ENCODE results near the gene PAM16. TPM values are rescaled to one million over a fixed set of nuclear protein-coding genes. Genes with fewer than 3 reads are reported as not detected.

PAM16 gene
- total and polyA plus RNA-seq, 9 of the 15 experiments (the other 6 are each of a cell fraction or from before 2014, with no cell fraction given) = 38.7 to 273 (median 79.3) TPM

GRCh38 chr16:4347765-4348509 lies 3.2 kb downstream of the PAM16 start (continued):
- TF ChIP-seq ZNF609 (CRISPR knock-in tag; IDR thresholded peaks at IDR 0.05; ENCODE audit: borderline replicate concordance) (no peak), ESRRA (IDR thresholded peaks at IDR 0.05; ENCODE audit: borderline replicate concordance, low read depth) (peak; percentile 86), ZNF398 (CRISPR knock-in tag; IDR thresholded peaks at IDR 0.05) (no peak), ETS2 (tag; IDR thresholded peaks at IDR 0.05; ENCODE audit: borderline replicate concordance, poor library complexity, severe bottlenecking) (no peak), ATF7 (IDR thresholded peaks at IDR 0.05) (no peak), CC2D1A (IDR thresholded peaks at IDR 0.05) (no peak), ZNF232 (CRISPR knock-in tag; IDR thresholded peaks at IDR 0.05) (no peak), XRCC3 (IDR thresholded peaks at IDR 0.05) (no peak), ZBTB12 (CRISPR knock-in tag; IDR thresholded peaks at IDR 0.05) (no peak), HNRNPLL (IDR thresholded peaks at IDR 0.05; ENCODE audit: low read depth, low read length, poor library complexity, severe bottlenecking) (no peak), ZNF785 (CRISPR knock-in tag; IDR thresholded peaks at IDR 0.05) (no peak), GATAD2A (IDR thresholded peaks at IDR 0.05) (no peak), PATZ1 (CRISPR knock-in tag; IDR thresholded peaks at IDR 0.05; ENCODE audit: borderline replicate concordance) (no peak), ZBTB43 (CRISPR knock-in tag; IDR thresholded peaks at IDR 0.05) (no peak; the same call in 1 of the 2 replicates), SETDB1 (IDR thresholded peaks at IDR 0.05; ENCODE audit: low read length) (no peak), THRAP3 (IDR thresholded peaks at IDR 0.05; ENCODE audit: borderline replicate concordance) (no peak)

All from K562 (cell line).